ENCODE results near the gene ENG.

DNA sequence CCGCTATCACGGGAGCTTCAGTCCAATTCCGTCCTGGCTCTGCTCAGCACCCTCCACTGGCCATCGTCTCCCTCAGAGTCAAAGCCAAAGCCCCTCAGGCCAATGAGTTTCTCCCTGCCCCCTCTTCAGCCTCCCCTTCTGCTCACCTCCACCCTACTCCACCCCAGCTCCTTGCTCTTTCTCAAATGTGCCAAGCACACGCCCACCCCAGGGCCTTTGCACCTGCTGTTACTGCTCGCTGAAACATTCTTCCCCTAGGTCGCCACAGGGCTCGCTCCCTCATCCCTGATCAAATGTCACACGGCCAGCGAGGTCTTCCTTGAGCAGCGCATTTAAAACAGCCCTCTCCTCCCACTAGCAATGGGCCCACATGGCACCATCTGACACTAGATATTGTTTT is 6.3 kb upstream of the ENG start:
- no peak for TF ChIP-seq POLR2AphosphoS5 (IDR thresholded peaks at IDR 0.05; ENCODE audit: low read depth, low read length)
- TF ChIP-seq POLR2A (IDR thresholded peaks at IDR 0.05; ENCODE audit: low read depth, low read length): no peak
